ENCODE data around the gene KCNG3.

The KCNG3 gene

DNA sequence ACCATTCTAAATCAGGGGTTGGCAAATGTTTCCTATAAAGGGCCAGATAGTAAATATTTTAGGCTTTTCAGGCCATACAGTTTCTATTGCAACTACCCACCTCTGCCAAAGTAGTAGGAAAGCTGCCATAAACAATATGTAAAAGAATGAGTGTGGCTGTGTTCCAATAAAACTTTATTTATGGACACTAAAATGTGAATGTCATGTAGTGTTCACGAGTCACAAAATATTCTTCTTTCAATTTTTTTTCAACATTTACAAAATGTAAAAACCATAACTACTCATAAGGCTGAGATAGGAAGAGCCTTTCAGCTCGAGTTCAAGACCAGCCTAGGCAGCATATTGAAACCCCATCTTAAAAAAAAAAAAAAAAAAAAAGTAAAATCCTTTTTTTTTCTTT is 13.4 kb downstream of the KCNG3 start:
- no peak for DNase-seq

DNA sequence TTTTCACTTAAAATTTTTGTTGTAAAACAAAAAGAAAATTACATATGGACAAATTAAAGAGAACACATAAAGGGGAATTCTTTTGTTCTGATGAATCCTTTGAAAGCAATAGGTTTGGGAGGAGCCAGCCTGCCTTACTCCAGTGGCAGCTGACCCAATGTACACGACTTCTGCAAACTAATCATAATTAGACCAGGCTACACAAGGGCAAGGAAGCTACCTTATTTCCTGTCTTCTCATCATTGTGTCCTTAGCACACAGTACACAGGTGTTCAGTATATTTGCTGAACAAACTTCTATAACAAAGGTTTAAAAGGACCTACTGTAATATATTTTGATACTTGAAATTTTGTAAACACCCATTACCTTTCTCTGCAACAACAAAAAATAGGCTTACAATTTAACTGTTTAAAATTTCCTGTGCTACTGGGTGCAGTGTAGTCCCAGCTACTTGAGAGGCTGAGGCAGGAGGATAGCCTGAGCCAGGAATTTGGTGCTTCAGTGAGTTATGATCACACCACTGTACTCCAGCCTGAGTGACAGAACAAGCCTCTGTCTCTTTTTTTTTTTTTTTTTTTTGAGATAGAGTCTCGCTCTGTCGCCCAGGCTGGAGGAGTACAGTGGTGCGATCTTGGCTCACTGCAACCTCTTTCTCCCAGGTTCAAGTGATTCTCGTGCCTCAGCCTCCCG is 18.9 kb downstream of the KCNG3 start:
- peak; percentile 39 for DNase-seq

DNA sequence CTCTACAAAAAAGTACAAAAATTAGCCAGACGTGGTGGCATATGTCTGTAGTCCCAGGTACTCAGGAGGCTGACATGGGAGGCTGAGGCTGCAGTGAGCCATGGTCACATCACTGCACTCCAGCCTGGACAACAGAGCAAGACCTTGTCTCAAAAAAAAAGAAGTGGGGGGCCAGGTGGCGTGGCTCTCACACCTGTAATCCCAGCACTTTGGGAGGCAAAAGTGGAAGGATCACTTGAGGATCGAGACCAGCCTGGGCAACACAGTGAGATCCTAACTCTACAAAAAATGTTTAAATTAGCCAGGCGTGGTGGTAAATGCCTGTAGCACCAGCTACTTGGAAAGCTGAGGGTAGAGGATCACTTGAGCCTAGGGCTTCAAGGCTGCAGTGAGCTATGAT is 23.1 kb downstream of the KCNG3 start:
- no peak for DNase-seq

DNA sequence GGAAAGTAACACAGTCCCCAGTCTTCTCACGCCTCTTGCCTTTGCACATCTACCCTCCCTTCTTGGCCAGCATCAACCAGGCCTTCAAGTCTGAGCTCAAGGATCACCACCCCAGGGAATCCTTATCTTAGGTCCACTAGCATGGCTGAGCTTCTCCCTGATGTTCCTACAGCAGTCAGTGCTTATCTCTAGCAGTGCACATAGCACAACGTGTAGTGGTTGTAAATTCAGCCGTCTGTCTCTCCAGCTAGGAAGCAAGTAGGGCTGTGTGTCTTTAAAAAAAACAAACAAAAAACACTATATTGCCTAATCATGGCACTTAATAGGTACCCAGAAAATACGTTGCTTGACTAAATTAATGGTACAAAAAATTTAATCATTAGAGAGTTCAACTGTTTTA is 29.2 kb downstream of the KCNG3 start:
- DNase-seq, result no peak

DNA sequence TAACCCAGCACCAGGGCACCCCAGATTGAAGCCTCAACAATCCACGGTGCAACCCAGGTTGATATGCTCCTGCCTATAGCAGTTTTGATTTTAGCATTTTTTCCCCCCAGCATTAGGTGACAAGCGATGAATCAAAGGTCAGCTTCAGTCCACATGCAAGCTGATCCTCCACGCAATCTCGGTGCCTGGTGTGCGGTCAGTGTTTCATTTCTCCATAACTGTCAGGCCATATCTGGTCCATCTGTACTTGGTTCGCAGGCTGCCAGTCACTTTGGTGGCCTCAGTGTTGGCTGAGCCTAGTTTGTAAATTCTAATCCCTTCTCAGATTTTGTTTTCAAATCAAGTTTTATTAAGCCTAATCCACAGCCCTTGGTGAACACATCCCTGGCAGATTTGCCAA is 30.2 kb downstream of the KCNG3 start:
- no peak for DNase-seq

DNA sequence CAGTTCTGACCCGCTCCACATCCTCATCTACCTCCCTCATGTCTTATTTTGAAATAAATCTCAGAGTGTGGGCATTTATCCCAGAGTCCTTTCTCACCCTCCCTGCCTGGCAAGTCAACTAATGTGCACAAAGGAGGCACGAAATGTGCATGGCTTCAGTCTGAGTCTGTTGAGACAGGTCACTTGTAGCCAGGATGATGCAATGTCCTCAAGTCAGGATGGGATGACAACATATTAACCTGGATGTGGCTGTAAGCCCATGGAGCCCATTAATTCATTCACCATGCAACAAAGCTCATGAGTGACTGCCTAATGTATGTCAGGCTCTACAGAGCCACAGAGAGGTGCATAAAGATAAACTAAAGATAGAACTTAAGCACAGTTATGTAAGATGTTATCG is 34.5 kb downstream of the KCNG3 start:
- DNase-seq, result no peak

DNA sequence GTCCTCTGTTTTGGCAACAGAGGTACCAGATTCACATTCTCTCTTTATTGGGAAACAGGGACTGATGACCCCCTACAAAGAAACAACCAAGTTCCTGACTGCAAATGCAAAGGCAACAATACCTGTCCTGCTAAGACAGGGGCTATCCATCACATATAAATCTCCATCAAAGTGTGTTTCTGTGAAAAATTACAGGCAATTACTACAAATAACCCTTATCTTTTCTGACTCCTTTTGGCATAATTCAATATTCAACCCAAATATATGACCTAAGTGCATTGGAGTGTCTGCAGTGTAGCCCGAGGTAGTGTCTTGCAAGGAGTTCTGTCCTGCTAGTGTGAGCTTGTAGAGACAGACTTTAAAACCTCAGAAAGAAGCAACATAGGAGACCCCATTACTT is 35.4 kb downstream of the KCNG3 start:
- no peak for DNase-seq

DNA sequence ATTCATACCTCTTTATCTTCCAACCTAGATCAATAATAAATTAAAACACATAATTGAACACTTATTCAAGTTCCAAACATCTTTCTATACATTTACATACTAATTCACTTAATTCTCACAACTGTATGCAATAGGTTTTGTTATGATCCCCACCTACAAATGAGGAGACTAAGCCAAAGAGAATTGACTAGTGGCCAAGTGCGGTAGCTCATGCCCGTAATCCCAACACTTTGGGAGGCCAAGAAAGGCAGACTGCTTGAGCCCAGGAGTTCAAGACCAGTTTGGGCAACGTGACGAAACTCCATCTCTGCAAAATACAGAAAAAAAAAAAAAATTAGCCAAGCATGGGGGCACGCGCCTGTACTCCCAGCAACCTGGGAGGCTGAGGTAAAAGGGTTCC is 36.8 kb downstream of the KCNG3 start:
- DNase-seq, result no peak

DNA sequence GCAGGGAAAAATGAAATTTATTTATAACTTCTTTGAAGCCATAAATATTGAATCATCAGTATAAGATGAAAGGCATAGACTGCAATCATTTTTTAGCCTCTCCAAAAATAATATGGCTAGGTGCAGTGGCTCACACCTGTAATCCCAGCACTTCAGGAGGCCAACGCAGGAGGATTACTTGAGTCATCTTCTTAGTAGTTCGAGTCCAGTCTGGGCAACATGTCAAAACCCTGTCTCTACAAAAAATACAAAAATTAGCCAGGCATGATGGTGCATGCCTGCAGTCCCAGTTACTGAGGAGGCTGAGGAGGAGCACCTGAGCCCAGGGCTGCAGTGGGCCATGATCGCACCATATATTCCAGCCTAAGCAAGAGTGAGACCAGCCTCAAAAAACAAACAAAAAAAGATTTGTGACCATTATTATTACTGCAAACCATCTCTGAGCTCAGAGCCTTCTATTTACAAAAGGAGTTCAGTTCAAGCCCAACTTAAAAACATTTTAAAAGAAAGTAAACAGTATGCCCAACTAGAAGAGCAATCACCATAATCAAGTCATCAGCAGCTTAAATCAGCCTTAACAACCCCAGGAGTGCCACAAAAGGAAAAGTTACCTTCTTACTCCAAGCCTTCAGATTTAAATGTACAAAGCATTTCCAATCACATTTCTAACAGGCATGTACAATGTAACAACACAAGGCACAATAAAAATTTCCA is 37.5 kb downstream of the KCNG3 start:
- DNase-seq, result no peak

DNA sequence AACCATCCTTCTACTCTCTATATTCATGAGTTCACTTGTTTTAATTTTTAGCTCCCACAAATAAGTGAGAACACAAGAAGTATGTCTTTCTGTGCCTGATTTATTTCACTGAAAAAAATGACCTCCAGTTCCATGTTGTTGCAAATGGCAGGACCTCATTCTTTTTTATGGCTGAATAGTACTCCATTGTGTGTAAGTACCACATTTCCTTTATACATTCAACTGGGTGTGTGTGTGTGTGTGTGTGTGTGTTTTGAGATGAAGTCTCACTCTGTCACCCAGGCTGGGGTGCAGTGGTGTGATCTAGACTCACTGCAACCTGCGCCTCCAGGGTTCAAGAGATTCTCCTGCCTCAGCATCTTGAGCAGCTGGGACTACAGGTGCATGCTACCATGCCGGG is 41.2 kb downstream of the KCNG3 start:
- DNase-seq, result no peak

DNA sequence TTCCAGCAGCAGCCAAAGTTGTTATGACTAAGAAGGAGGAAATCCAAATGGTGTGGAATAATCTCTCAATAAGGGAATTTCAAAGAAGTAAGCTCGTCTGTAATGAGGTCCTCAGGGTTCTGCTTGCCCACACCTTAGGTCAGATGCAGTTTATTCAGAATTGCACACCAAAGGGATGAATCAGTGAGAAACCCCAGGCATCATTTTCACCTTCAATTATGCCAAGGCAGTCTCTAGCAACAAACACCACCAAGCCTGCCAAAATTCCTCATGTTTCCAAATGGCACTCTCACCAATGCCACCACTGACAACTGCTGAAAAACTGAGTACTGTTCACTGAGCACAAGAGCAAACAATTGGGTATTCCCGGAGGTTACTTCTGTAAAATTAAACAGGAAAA is 43.6 kb downstream of the KCNG3 start:
- no peak for DNase-seq

DNA sequence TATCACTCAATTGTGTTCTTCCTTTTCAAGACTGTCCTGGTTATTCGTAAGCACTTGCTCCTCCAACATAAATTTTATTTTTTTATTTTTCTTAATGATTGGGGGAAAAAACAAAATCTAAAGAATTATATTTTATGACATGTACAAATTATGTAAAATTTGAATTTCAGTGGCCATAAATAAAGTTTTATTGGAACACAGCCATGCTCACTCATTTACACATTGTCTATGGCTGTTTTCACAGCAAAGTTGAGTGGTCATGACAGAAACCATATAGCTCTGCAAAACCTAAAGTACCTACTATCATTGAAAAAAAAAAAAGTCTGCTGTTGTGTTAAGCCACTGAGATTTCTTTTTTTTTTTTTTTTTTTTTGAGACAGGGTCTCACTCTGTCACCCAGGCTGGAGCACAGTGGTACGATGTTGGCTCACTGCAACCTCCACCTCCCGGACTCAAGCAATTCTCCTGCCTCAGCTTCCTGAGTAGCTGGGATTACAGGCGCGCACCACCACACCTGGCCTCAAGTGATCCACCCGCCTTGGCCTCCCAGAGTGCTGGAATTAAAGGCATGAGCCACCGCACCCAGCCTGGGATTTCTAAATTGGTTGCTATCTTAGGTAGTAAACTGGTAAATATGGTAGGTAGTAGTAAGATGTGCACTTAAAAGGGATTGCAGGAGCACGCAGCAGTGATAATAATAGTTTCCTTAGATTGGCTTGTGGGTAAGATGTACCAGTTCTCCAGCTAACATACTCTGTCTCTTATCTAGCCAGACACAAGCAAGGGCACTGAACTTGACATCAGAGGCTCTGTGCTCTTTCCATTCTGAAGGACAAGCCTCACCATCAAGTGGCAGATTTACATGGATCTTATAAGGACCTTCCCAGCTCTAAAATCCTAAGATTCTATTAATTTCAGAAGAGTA is 44.4 kb downstream of the KCNG3 start:
- DNase-seq, result no peak

DNA sequence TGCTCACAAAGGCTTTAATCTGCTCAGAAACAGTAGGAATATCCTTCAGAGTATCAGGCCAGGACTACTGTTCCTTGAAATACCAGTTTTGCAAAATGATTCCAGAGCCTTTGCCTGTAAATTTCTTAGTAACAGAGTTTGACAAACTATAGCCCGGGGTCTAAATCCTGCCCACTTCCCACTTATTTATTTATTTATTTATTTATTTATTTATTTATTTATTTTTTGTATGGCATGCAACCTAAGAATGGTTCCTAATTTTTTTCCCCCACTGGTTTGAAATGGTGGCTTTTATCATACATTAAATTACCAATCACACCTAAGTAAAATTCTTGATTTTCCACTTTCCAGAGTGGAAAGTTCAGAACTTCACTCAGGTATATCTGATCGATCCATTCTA is 45.6 kb downstream of the KCNG3 start:
- DNase-seq, result no peak

DNA sequence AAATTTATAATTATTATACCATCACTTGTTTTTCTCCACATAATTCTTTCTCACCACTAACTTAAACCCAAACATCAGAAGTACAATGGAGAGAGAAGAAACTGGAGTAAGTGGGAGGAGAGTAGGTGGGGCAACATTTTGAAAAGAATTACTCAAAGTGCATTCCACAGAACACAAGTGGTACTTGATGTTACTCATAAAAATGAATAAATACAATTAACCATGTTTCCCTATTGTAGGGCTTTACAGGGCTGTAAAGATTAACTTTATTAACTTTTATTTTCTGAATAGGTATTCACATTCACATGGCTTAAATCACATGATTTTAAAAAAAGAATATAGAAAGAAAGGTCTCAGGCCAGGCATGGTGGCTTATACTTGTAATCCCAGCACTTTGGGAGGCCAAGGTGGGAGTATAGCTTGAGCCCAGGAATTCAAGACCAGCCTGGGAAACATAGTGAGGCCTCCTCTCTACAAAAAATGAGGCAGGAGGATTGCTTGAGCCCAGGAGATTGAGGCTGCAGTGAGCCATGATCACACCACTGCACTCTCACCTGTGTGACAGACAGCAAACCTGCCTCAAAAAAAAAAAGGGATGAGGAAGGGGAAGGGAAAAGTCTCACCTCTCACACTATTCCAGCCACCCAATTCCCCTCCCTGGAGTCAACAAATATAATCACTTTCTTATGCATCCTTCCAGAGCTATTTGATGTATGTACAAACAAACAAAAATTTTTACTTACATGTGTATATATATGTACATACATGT is 47.1 kb downstream of the KCNG3 start:
- no peak for DNase-seq

DNA sequence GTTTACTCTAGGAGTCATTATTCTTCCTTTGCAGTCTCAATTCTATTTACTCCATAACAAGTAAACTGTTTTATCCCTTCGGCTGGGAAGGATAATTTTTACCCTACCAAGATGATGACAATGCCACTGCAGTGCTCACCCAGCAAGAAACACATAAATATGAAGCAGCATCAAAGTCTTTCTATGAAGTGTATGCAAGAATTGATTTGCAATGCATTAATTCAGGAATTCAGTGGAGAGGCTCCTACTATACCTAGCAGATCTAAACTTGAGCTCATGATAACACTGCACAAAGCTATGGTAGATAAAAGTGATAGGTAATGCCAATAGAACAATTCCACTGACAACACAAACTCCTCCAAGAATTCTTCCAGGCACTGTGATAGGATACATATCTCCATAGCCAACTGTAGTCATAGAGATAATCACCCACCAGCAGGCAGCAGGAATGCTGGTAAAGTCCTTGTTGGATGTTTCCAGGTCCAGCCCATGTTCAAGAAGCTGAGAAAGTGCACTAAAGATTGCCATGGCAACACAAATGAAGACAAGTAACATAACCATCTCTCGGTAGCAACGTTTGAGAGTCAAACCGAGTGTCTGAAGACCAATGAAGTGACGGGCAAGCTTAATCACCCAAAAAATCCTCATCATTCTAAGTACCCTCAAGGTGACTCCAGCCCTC is 49.9 kb downstream of the KCNG3 start:
- DNase-seq, result no peak

DNA sequence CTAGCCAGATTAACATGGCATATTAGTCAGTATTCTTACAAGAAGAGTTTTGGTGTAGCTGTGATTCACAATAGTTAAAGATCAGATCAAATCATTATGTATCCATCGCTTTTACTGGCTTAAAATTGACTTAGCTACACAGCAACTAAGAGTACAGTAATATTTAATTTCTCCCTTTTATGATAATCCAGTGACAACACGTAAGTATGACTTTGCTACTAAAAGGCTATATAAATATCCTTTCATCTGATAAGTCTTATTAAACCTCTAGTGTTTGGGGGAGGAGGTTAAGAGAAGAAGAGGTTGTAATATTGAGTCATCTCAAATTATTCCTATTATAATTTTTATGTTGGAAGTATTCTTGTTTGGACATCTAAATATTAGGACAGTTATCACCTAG is 51.0 kb downstream of the KCNG3 start:
- no peak for DNase-seq

DNA sequence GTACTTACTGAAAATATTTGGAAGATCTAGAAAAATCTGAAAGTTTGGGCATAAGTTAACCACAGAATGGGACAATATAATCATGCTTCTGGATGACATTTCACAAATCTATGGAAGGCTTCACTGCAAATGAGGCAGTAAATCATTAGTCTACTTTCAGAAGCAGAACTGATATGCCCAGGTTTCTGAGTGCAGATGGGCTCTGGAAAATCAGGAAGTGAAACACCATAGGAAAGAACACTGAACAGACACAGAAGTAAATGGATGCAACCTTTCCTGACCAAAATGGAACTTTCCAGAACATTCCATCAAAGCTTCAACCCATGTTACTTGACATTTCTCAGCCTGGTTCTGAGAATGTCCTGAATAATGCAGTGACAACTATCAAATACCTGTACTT is 55.1 kb downstream of the KCNG3 start:
- DNase-seq, result no peak

DNA sequence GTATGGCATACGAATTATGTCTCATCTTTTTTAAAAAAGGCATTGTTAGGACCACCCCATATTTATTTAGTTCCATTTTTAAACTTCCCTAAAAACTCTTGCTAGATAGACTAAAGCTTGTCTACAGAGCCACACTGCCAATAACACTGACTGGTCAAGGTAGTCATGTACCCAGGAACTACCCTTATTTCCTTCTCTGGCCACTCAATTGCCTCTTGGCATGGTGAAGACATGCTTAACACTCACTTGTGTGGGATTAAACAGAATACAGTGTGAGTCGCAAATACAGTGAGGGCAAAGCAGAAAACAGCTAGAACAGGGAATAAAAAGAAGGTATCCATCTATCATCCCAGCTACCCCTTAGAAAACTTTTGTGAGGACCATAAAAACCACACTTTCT is 57.4 kb downstream of the KCNG3 start:
- no peak for DNase-seq

DNA sequence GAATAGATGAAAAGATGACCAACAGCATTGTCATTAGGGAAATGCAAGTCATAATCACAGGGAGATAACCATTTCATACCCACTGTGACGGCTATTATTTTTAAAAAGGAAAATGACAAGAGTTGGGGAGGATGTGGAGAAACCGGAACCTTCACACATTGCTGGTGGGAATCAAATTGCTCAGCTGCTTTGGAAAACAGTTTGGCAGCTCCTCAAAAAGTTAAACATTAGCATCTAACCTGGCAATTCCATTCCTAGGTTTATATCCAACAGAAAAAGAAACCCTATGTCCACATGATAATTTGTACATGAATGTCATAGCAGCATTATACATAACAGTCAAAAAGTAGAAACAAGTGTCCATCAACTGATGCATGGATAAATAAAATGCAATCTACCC is 58.2 kb downstream of the KCNG3 start:
- no peak for DNase-seq

DNA sequence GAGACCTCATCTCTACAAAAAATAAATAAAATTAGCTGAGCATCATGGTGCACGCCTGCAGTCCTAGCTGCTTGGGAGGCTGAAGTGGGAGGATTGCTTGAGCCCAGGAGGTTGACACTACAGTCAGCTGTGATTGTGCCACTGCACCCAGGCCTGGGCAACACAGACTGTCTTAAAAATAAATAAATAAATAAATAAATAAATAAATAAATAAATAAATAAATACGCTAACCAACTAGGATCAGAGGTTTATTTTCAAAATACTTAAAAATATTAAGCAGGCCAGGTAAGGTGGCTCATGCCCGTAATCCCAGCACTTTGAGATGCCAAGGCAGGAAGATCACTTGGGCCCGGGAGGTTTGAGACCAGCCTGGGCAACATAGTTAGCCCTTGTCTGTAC is 63.6 kb downstream of the KCNG3 start:
- DNase-seq, result no peak

DNA sequence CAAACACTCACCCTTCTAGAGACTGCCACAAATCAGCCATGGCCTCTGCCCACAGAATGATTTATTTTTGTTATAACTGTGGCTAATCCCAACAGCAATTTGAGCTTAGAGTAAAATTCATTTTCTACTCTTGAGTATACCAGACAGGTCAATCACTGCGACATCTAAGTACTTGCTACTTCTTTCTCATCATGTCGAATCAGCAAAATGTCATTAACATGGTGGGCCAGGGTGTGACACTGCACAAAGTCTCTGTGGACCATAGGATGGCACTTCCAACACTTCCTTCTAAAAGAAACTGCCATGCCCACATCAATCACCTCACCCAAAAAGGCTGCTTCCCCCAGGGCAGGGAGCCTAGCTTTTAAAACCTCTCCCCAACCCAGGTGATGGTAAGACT is 64.4 kb downstream of the KCNG3 start:
- no peak for DNase-seq

DNA sequence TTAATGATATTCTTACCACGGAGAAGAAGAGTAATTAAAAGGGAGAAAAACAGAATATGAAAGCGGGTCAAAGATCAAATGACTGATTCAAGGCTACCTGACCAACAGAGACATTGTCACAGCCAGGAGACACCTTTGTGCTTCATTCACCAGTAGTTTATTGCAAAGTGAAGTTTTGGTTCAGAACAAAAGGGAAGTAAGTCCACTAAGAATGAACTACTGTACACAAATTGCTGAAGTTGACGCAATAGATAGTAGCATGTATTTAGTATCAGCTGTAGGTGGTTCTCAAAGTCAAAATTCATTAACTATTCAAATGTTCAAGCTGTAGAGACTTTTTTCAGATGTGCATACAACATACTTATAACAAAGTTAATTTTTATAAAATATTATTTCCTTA is 68.1 kb downstream of the KCNG3 start:
- no peak for DNase-seq

DNA sequence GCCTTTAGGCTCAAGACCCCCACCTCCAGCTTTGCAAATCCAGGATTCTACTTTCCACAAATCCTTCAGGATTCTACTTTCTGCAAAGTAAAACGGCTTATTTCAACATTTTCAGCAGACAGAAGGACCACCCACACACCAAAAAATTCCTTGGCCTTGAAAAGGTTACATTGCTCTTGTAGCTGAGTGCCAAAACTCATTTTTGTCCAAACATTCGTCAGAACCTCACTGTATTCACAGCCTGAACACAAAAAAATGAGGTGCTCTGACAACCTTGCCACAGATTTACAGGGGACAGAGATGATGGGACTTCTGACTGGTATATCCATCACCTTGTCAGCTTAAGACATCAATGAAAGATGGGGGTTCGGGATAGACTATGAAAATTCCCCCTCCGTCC is 69.7 kb downstream of the KCNG3 start:
- DNase-seq, result no peak
